ENCODE measurements around the gene IRF7. TPM values are rescaled to one million over a fixed set of nuclear protein-coding genes. Genes with fewer than 3 reads are reported as not detected.

IRF7 gene
- polyA plus RNA-seq, 1 of the 3 experiments (the other 2 are of a cell fraction) = 6.3 TPM

GRCh38 chr11:563066-563811, 52.5 kb downstream of the IRF7 start:
- Histone ChIP-seq H3K79me2 (ENCODE audit: insufficient read depth) (peaks cover 11% of the 10 kb centered on the region; the same call in 1 of the 2 replicates), H3K27me3 (ENCODE audit: insufficient read depth) (no peaks in the 10 kb centered on the region), H3K36me3 (replicated peaks in 1 of 2; ENCODE audit: control insufficient read depth in 1 of 2, insufficient read depth in 2 of 2, low read length in 1 of 2) (no peaks in the 10 kb centered on the region), H4K20me1 (ENCODE audit: insufficient read depth) (no peaks in the 10 kb centered on the region), H3F3A (replicated peaks; ENCODE audit: insufficient read depth) (peaks cover 6% of the 10 kb centered on the region), H3K4me3 (ENCODE audit: low read depth in 2 of 2, low read length in 1 of 2) (no peak overlapping the region), H3K27ac (ENCODE audit: low read depth in 2 of 2, low read length in 1 of 2) (no peak overlapping the region), H3K9ac (no peak overlapping the region), H3K9me2 (no peaks in the 10 kb centered on the region), H2AFZ (ENCODE audit: low read depth) (no peak overlapping the region), H3K4me1 (ENCODE audit: control insufficient read depth in 1 of 2, insufficient read depth in 2 of 2, low read depth in 1 of 2, low read length in 1 of 2) (peaks cover 4 to 34% of the 10 kb centered on the region in 2 experiments; a peak in 2 of 4 replicates), H3K4me2 (no peak overlapping the region), H3K9me3 (no peaks in the 10 kb centered on the region)
- POLR2A ChIA-PET = interaction anchor here (0.9 to 1.9 kb wide), 2 partner anchors 12 to 133 kb away, joined by 3 to 14 read pairs; no protein-coding TSS in a partner anchor
- 82% methylated on average over 2 of the region's 18 CpGs for WGBS (ENCODE audit: low lambda C conversion rate)
- no peak for TF ChIP-seq IRF3 (IDR thresholded peaks at IDR 0.05; ENCODE audit: low read depth, low read length)
- no peak for TF ChIP-seq SIN3A (IDR thresholded peaks at IDR 0.05; ENCODE audit: borderline replicate concordance, low read depth, low read length)
- no peak for DNase-seq
- CTCF ChIA-PET = interaction anchor here (6.8 kb wide), 1 partner anchor 8 kb away, joined by 41 read pairs; no protein-coding TSS in a partner anchor

Small RNA genes within 50 kb of the gene (small RNA-seq; reads per million reads assigned to genes)
- 14.9 to 295 (median 251) reads per million in 7 experiments for gene MIR210

Other genes with a start within 250 kb of the IRF7 start
- 58.6 and 66.7 TPM in 2 replicates for gene B4GALNT4, start 246.5 kb downstream of the IRF7 start, polyA plus RNA-seq (2012; rRNA removed)
- gene PKP3, start 221.7 kb downstream of the IRF7 start, polyA plus RNA-seq (2012; rRNA removed) = 1.4 and 2.4 TPM in 2 replicates
- 22.4 and 32.5 TPM in 2 replicates for gene SIGIRR, start 201.0 kb downstream of the IRF7 start, polyA plus RNA-seq (2012; rRNA removed)
- 0.06 and 0.12 TPM in 2 replicates for gene ANO9, start 173.9 kb downstream of the IRF7 start, polyA plus RNA-seq (2012; rRNA removed)
- gene PTDSS2, start 165.7 kb downstream of the IRF7 start, polyA plus RNA-seq (2012; rRNA removed) = 25.6 and 28.6 TPM in 2 replicates
- gene RNH1, start 108.7 kb downstream of the IRF7 start, polyA plus RNA-seq (2012; rRNA removed) = 135 and 147 TPM in 2 replicates
- 138 and 217 TPM in 2 replicates for gene HRAS, start 80.4 kb downstream of the IRF7 start, polyA plus RNA-seq (2012; rRNA removed)
- 1.2 and 1.4 TPM in 2 replicates for gene LRRC56, start 78.4 kb downstream of the IRF7 start, polyA plus RNA-seq (2012; rRNA removed)
- gene LMNTD2, start 55.2 kb downstream of the IRF7 start, polyA plus RNA-seq (2012; rRNA removed) = 2.4 and 2.6 TPM in 2 replicates
- 19.8 and 24.0 TPM in 2 replicates for gene RASSF7, start 55.0 kb downstream of the IRF7 start, polyA plus RNA-seq (2012; rRNA removed)
- 18.8 and 22.7 TPM in 2 replicates for gene PHRF1, start 39.5 kb downstream of the IRF7 start, polyA plus RNA-seq (2012; rRNA removed)
- not detected in 2 replicates for gene CDHR5, start 9.0 kb upstream of the IRF7 start, polyA plus RNA-seq (2012; rRNA removed)
- not detected in 2 replicates for gene SCT, start 11.2 kb upstream of the IRF7 start, polyA plus RNA-seq (2012; rRNA removed)
- not detected in 2 replicates for gene DRD4, start 21.3 kb upstream of the IRF7 start, polyA plus RNA-seq (2012; rRNA removed)
- gene DEAF1, start 79.3 kb upstream of the IRF7 start, polyA plus RNA-seq (2012; rRNA removed) = 36.0 and 40.6 TPM in 2 replicates
- 40.4 and 51.0 TPM in 2 replicates for gene TMEM80, start 79.9 kb upstream of the IRF7 start, polyA plus RNA-seq (2012; rRNA removed)
- 0.67 and 0.74 TPM in 2 replicates for gene EPS8L2, start 90.3 kb upstream of the IRF7 start, polyA plus RNA-seq (2012; rRNA removed)
- gene TALDO1, start 131.5 kb upstream of the IRF7 start, polyA plus RNA-seq (2012; rRNA removed) = 78.4 and 103 TPM in 2 replicates
- 72.9 and 86.2 TPM in 2 replicates for gene GATD1, start 161.5 kb upstream of the IRF7 start, polyA plus RNA-seq (2012; rRNA removed)
- gene CEND1, start 174.1 kb upstream of the IRF7 start, polyA plus RNA-seq (2012; rRNA removed) = 2.9 and 3.6 TPM in 2 replicates
- 40.2 and 50.9 TPM in 2 replicates for gene SLC25A22, start 182.3 kb upstream of the IRF7 start, polyA plus RNA-seq (2012; rRNA removed)
- 25.5 and 27.4 TPM in 2 replicates for gene PIDD1, start 189.3 kb upstream of the IRF7 start, polyA plus RNA-seq (2012; rRNA removed)
- 390 and 799 TPM in 2 replicates for gene RPLP2, start 194.0 kb upstream of the IRF7 start, polyA plus RNA-seq (2012; rRNA removed)
- 47.7 and 60.3 TPM in 2 replicates for gene PNPLA2, start 203.0 kb upstream of the IRF7 start, polyA plus RNA-seq (2012; rRNA removed)
- gene CRACR2B, start 212.0 kb upstream of the IRF7 start, polyA plus RNA-seq (2012; rRNA removed) = 0.94 and 1.1 TPM in 2 replicates
- gene CD151, start 217.0 kb upstream of the IRF7 start, polyA plus RNA-seq (2012; rRNA removed) = 922 and 1,149 TPM in 2 replicates
- gene POLR2L, start 226.6 kb upstream of the IRF7 start, polyA plus RNA-seq (2012; rRNA removed) = 287 and 540 TPM in 2 replicates
- gene TSPAN4, start 226.9 kb upstream of the IRF7 start, polyA plus RNA-seq (2012; rRNA removed) = 201 and 226 TPM in 2 replicates

All from SK-N-SH (cell line).